ENCODE measurements around the gene CALM1. TPM values are rescaled to one million over a fixed set of nuclear protein-coding genes. Genes with fewer than 3 reads are reported as not detected.
"Not testable (repeated sequence)": the region's sequence is repeated elsewhere in the genome, so short reads cannot be mapped to it uniquely, and the experiment has no call there.

The CALM1 gene
- polyA plus RNA-seq, 1 donor from 2014 or later = 1,383 TPM

DNA sequence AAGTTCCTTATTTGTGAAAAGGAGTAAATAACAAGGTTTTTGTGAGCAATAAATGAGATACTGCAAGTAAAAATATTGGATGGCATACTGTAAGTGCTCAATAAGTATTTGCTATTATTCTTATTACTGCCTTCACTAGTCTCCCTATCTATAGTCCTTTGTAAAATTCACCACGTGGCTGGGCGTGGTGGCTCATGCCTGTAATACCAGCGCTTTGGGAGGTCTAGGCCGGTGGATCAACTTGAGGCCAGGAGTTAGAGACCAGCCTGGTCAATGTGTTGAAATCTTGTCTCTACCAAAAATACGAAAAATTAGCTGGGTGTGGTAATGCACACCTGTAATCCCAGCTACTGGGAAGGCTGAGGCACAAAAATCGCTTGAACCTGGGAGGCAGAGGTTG lies 18.6 kb upstream of the CALM1 start:
- H3K27ac Mint-ChIP-seq = no peak overlapping the region
- peak overlapping the region in 1 of 4 donors; percentile 59 for H3K4me3 Mint-ChIP-seq
- H3K9me3 Mint-ChIP-seq = no peaks in the 10 kb centered on the region

DNA sequence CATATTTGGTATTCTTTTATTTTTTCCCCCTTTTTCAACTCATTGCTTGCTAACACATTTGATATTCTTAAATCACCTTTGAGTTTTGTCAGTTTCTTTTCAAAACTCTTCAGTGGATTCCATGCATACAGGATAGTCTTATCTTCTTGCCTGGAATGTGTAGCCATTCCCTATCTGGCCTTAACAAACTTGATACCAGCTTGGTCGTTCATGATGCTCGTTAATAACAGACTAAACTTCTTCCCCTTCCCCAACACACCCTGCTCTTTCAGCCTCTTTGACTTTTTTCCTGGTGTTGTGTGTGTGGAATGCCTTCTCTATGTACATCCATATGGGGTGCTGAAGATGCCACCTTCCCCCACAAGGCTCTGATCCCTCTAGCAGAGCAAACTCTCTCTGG lies 17.7 kb upstream of the CALM1 start:
- Mint-ChIP-seq H3K9me3 (no peaks in the 10 kb centered on the region), H3K36me3 (peaks cover 4% of the 10 kb centered on the region), H3K4me3 (peak overlapping the region in 1 of 4 donors; percentile 50), H3K27ac (peak overlapping the region in 1 of 3 donors; percentile 31), H3K27me3 (no peaks in the 10 kb centered on the region), H3K4me1 (peaks cover 1 to 9% (median 2%) of the 10 kb centered on the region in 3 donors)

More for the DNA sequence above, 18.6 kb upstream of the CALM1 start:
- Mint-ChIP-seq H3K4me1 (peaks cover 0 to 7% (median 0%) of the 10 kb centered on the region in 3 donors), H3K27me3 (no peaks in the 10 kb centered on the region), H3K36me3 (peaks cover 4% of the 10 kb centered on the region)

DNA sequence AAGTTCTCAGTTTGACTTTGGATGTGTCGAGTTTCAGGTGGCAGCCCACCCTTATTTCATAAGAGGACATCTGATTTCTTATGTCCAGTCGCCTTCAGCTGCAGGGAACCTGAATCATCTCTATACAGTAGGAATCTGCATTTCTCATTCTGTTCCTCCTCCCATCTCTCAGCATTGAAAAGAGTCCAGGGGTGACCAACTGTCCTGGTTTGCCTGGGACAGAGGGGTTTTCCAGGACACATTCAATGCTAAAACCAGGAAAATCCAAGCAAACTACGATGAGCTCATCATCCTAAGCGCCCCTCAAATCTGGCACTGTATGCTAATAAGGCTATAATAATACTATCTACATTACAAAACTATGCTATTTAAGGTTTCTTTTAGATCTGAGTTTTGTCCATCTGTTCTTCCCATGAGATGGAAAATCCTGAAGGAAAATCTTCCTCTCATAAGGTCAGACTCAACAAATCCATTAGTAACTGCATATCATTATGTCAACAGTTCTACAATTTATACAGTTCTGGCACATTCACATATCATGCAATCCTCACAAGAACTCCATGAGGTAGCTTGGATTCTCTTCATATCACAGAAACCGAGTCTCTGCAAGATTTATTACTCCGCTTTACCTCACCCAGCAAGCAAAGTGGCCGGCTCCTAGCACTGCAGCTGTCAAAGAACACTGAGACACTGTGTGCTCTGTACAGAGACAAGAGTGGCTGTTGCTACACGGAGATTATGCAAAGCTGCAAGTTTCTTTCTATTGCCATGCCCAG lies 15.6 kb upstream of the CALM1 start:
- peaks cover 9 to 14% (median 9%) of the 10 kb centered on the region in 3 donors for H3K4me1 Mint-ChIP-seq
- no peaks in the 10 kb centered on the region for H3K9me3 Mint-ChIP-seq
- H3K27me3 Mint-ChIP-seq = no peaks in the 10 kb centered on the region
- no peak overlapping the region for H3K27ac Mint-ChIP-seq
- H3K4me3 Mint-ChIP-seq = peak overlapping the region in 1 of 4 donors; percentile 58
- peaks cover 4% of the 10 kb centered on the region for H3K36me3 Mint-ChIP-seq

DNA sequence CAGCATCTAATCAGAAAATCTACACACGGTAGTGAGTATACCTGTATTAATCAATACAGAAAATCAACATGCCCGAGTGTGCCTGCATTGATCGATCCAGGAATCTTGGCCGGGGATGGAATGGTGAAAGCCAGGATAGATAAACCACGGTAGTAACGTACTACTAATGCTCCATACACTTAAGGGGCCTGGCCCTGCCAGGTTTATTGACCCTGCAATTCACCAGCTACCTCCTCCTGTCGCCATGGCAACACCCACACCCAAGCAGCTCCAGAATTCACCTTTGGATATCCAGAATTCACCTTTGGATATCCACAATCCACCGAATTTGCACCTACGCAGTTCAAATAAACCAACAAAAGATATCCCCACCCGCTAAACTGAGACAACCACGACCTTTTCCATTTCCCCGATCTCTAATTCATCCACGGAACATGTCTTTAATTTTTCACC lies 14.8 kb upstream of the CALM1 start:
- no peaks in the 10 kb centered on the region for H3K27me3 Mint-ChIP-seq
- peaks cover 9 to 14% (median 9%) of the 10 kb centered on the region in 3 donors for H3K4me1 Mint-ChIP-seq
- no peaks in the 10 kb centered on the region for H3K9me3 Mint-ChIP-seq
- no peak overlapping the region for H3K27ac Mint-ChIP-seq
- no peak overlapping the region for H3K4me3 Mint-ChIP-seq
- H3K36me3 Mint-ChIP-seq = peaks cover 4% of the 10 kb centered on the region

DNA sequence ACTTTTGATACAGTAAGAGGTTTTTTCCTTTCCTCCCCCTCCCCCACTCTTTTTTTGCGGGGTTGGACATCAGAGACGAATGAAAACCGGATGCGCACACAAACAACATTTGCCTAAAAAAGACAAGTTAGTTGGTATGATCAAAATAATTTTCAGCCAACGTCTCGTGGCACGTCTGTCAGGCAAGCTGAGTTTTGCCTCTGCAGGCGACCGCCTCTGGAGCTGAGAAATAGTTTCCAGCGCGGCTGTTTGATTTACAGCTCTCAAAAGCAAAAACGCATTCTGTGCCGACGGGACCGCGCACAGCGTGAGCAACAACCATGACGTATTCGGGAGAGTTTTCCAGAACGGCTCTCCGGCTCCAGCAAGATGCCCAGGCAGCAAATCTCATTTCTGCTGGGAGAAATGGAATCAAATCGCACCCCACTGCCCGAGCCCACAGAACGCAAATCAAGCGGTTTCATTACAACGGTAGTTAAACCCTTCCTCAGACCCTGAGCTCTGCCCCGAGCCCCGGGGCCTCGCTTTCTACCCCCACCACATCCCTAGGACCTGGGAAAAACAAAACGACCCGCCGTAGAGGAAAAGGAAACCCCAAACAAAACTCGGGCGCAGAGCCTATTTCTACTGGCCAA lies 14.2 kb upstream of the CALM1 start:
- Mint-ChIP-seq H3K9me3 (no peaks in the 10 kb centered on the region), H3K36me3 (peaks cover 4% of the 10 kb centered on the region), H3K27ac (no peak overlapping the region), H3K4me3 (no peak overlapping the region), H3K27me3 (no peaks in the 10 kb centered on the region), H3K4me1 (peaks cover 9 to 14% (median 9%) of the 10 kb centered on the region in 3 donors)

DNA sequence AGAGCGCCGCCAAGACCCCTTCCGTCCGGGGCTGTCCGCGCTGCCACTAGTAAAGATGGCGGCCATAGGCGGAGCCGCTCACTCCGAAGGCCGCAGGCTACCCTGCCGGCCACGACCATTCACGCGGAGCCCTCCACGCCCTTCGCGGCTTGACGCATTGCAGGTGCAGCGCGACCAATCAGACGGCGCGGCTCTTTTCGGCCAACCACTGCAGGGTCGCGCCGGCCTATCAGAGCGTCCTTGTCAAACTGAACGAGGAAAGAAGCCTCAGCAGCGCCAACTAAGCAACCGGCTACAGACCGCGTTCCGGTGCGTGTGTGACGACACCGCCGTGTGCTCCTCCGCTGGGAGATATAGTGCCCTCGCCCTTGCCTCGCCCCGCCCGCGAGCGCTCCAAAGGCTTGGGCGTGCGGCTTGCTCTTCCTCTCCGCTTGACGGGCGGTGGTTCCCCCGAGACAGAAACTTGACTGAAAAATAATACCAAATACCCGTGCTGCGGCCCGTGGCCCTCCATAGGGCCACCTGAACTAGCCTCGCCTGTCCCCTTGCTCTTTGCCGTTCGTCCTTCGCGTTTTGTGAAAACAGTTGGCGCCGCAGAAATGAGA lies 13.6 kb upstream of the CALM1 start:
- H3K36me3 Mint-ChIP-seq = peaks cover 2% of the 10 kb centered on the region
- H3K27me3 Mint-ChIP-seq = no peaks in the 10 kb centered on the region
- peaks cover 9 to 14% (median 9%) of the 10 kb centered on the region in 3 donors for H3K4me1 Mint-ChIP-seq
- H3K4me3 Mint-ChIP-seq = no peak overlapping the region
- no peak overlapping the region for H3K27ac Mint-ChIP-seq
- no peaks in the 10 kb centered on the region for H3K9me3 Mint-ChIP-seq

DNA sequence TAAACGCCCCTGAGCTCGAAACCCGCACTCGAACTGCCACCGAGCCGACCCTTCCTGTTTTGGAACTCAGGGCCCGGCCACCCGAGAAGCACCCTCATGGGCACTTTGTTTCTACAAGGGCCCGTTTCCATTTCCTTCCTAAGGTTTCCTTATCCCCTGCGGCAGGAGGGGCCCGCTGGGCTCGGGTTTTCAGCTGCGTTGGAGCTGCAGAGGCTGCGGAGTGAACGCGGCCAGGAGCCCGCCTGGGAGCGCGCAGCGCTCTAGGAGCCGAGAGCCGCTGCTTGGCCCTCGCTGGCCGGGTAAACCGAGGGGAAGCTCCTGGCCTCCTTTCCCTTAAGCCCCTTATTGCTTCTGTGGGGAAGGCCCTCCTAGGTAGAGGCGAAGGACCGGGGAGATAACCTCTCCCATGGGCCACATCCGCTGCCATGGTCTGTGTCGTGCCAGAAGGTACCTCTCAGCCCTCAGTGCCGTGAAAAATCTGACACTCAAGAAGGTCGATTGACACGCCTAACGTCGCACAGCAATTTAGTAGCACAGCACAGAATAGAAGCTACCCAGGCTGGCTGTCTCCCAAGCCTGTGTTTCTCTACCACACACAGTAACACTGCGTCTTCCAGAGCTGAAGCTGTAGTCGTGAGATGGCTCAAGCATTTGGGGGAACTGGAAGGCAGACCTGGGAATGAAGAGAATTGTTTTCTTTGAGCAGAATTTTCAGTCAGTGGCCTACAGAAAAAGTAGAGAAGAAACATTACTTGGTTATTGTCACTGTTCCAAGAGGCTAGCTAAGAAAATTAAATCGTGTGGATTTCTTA lies 12.9 kb upstream of the CALM1 start:
- H3K4me1 Mint-ChIP-seq = peaks cover 9 to 14% (median 9%) of the 10 kb centered on the region in 3 donors
- H3K36me3 Mint-ChIP-seq = peaks cover 3% of the 10 kb centered on the region
- no peak overlapping the region for H3K4me3 Mint-ChIP-seq
- H3K27ac Mint-ChIP-seq = no peak overlapping the region
- H3K9me3 Mint-ChIP-seq = no peaks in the 10 kb centered on the region
- H3K27me3 Mint-ChIP-seq = no peaks in the 10 kb centered on the region

DNA sequence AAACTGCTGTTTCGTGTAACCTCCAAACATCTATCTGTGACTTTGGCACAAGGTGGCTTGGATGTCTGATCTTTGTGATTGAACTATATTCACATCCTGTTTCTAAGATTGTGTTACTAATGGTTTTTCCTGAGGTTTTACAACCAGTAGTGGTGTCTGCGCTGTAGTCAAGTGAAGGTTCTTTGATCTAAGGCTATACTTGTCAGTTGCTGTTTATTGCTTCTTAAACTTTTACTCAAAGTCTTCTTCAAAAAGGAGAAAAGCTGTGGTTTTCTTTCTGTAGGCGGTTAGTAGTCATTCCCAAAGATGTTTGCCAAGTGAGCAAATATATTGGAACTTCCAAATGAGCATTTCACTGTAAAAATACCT lies 12.3 kb upstream of the CALM1 start:
- no peak overlapping the region for H3K4me3 Mint-ChIP-seq
- H3K9me3 Mint-ChIP-seq = no peaks in the 10 kb centered on the region
- peaks cover 9 to 14% (median 9%) of the 10 kb centered on the region in 3 donors for H3K4me1 Mint-ChIP-seq
- H3K27me3 Mint-ChIP-seq = no peaks in the 10 kb centered on the region
- H3K27ac Mint-ChIP-seq = no peak overlapping the region
- H3K36me3 Mint-ChIP-seq = peaks cover 6% of the 10 kb centered on the region

DNA sequence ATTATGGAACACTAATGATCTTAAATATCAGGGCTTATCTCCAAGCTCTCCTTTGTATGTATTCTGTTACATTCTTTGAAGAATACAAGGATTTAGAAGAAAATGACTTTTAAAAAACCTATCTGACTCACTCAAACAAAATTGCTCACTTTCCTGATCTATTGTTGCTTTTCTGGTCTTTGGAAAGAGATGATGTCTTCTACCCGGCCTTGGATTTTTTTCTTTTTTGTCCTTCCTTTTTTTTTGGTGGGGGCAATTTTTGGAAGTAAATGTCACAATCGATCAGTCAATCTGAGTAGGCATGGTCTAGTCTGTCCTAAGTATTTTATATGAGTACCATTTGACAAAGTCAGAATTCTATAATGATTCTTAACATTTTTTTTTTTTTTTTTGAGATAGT lies 10.5 kb upstream of the CALM1 start:
- H3K9me3 Mint-ChIP-seq = no peaks in the 10 kb centered on the region
- peaks cover 9% of the 10 kb centered on the region in 3 donors for H3K4me1 Mint-ChIP-seq
- peak overlapping the region in 1 of 4 donors; percentile 59 for H3K4me3 Mint-ChIP-seq
- H3K27ac Mint-ChIP-seq = peak overlapping the region in 1 of 3 donors; percentile 9
- no peaks in the 10 kb centered on the region for H3K27me3 Mint-ChIP-seq
- H3K36me3 Mint-ChIP-seq = peaks cover 3% of the 10 kb centered on the region

DNA sequence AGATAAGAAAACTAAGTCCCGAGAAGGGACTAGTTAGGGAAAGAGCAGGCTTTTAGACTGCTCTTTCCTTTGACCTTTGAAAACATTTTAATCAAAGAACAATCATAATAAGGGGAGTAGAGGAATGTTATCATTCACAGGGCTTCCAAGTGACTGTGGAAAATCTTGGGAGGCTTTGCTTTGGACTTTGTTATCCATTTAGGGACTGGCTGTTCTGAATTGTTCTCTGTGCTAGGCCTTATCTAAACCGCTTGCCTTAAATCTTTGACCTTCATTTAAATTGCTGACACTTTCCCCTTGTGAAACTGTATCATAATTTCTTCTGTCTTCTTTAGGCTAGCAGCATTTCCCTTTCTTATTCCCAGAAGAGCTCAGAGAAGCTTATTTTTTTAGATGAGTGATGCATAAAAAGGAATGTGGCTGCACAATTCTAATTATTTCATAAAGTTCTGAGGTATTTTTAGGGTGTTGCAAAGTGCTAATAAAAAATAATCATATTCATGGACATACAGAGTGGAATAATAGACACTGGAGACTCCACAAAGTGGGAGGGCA lies 9.5 kb upstream of the CALM1 start:
- H3K4me1 Mint-ChIP-seq = peaks cover 7 to 9% (median 9%) of the 10 kb centered on the region in 3 donors
- H3K36me3 Mint-ChIP-seq = peaks cover 3% of the 10 kb centered on the region
- H3K27ac Mint-ChIP-seq = no peak overlapping the region
- H3K27me3 Mint-ChIP-seq = no peaks in the 10 kb centered on the region
- H3K4me3 Mint-ChIP-seq = no peak overlapping the region
- no peaks in the 10 kb centered on the region for H3K9me3 Mint-ChIP-seq

DNA sequence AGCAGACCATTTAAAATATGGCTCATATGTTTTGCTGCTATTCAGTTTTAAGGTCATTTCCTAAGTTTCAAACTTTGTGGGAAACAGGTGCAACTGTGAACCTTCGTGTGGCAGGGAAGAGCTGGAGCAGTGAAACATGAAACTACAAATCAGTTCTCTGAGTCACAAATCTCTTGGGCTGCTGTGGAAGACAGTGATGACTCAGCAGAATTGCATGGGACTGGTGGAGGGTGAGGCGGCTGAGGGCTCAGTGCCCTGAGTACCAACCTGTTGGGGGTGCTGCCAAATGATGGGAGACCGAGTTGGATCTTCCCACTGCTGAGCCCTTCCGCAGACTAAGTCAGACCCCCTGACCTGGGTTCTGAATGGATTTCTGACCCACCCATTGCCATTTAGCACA lies 8.4 kb upstream of the CALM1 start:
- H3K9me3 Mint-ChIP-seq = no peaks in the 10 kb centered on the region
- peaks cover 7 to 9% (median 9%) of the 10 kb centered on the region in 3 donors for H3K4me1 Mint-ChIP-seq
- H3K27ac Mint-ChIP-seq = no peak overlapping the region
- peak overlapping the region in 1 of 4 donors; percentile 60 for H3K4me3 Mint-ChIP-seq
- no peaks in the 10 kb centered on the region for H3K27me3 Mint-ChIP-seq
- peaks cover 3% of the 10 kb centered on the region for H3K36me3 Mint-ChIP-seq

DNA sequence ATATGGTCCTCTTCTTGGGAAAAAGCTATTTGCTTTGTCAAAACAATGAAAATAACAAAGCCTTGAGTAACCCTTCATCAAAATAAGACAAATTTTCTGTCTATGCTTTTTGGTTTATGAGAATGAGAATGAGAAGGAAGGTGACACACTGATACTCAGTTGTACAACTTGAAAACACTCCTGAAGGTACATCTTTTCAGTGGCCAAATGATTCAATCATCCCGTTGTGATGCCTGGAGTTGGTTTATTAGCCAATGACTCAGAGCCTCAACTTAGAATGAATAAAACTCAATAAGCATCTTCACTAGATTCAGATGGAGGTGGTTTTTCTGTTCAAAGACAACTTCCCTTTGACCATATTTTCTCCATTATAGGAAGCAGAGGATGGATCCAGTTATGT lies 7.8 kb upstream of the CALM1 start:
- H3K27me3 Mint-ChIP-seq = no peaks in the 10 kb centered on the region
- H3K4me3 Mint-ChIP-seq = no peak overlapping the region
- no peaks in the 10 kb centered on the region for H3K9me3 Mint-ChIP-seq
- H3K36me3 Mint-ChIP-seq = peaks cover 3% of the 10 kb centered on the region
- H3K4me1 Mint-ChIP-seq = peaks cover 6 to 8% (median 8%) of the 10 kb centered on the region in 3 donors
- no peak overlapping the region for H3K27ac Mint-ChIP-seq

DNA sequence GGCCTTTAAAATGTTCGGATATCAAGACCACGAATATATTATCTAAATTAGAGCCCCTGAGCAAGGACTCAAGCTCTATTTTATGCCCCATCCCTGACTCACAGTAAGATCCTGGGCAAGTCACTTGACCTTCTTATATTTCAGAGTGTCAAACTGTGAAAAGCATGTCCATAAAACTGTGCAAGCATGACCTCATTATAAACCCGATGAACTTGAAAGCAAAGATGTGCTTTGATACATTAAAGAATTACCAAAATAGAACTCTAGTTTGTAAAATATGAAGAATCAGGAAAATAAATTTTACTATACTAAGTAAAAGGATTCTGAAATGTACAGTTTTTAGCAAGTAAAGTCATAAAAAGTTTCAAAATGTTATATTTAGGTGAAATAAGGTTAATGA lies 2.9 kb upstream of the CALM1 start:
- Mint-ChIP-seq H3K9me3 (peaks cover 0 to 2% (median 0%) of the 10 kb centered on the region in 3 donors), H3K4me3 (peak overlapping the region in 1 of 4 donors; percentile 43), H3K36me3 (peaks cover 2% of the 10 kb centered on the region), H3K27ac (peak overlapping the region in 1 of 3 donors; percentile 100), H3K4me1 (peaks cover 8 to 12% (median 8%) of the 10 kb centered on the region in 3 donors), H3K27me3 (no peaks in the 10 kb centered on the region)

DNA sequence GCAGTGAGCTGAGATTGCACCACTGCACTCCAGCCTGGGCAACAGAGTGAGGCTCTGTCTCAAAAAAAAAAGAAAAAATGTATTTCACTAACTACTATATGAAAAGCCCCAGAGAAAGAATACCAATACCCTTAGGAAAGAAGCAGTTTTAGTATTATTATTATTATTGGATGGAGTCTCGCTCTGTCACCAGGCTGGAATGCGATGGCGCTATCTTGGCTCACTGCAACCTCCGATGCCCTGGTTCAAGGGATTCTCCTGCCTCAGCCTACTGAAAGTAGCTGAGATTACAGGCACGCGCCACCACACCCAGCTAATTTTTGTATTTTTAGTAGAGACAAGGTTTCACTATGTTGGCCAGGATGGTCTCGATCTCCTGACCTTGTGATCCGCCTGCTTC lies 2.0 kb upstream of the CALM1 start:
- not testable (repeated sequence) for H3K9me3 Mint-ChIP-seq, H3K27me3 Mint-ChIP-seq, H3K36me3 Mint-ChIP-seq
- H3K4me1 Mint-ChIP-seq = peaks cover 14 to 17% (median 16%) of the 10 kb centered on the region in 3 donors
- peak overlapping the region in 1 of 4 donors; percentile 45 for H3K4me3 Mint-ChIP-seq
- peak overlapping the region in 1 of 3 donors; percentile 100 for H3K27ac Mint-ChIP-seq
